K562 (cell line): ENCODE measurements around the gene DYNLT2B. TPM values are rescaled to one million over a fixed set of nuclear protein-coding genes. Genes with fewer than 3 reads are reported as not detected.

Experiments used
- ATAC-seq: fragments of 200-7000 bp; cut with Tn5 transposase; 3 replicates; pipeline ENCODE4 v1.9.1; 2020; ENCODE audit warnings: moderate library complexity
- BruUV-seq: library from RNA; stranded (reverse); fragments of 400-500 nt; replicated peaks from 2 replicates; lab custom pipeline; 2021; lab: Mats Ljungman, UMichigan
- CTCF ChIA-PET: fragments of 300-600 bp; formaldehyde crosslinking; extraction: SDS; loops from one replicate; lab custom pipeline; 2021; ENCODE audit warnings: low intra/inter-chr PET ratio; lab: Yijun Ruan, JAX
- POLR2A ChIA-PET: fragments of 300-600, 350-650 bp; sonication (Branson Sonifier 250); formaldehyde crosslinking; extraction: SDS; loops from one replicate; lab custom pipeline; 2021; ENCODE audit warnings: antibody characterized with exemption, inconsistent platforms; lab: Yijun Ruan, JAX
- DNase-seq, 4 experiments: peaks; one replicate each; pipeline versions ENCODE4 v3.0.0 to v3.0.0-alpha.2; 2011 to 2018; ENCODE audit warnings: low spot score in 3 of 4, mixed read lengths in 3 of 4; ENCODE audit errors: extremely low read depth in 1 of 4
- FAIRE-seq: peaks from 2 replicates; lab custom pipeline; 2011; peaks lifted over from hg19 to GRCh38; lab: Jason Lieb, UNC
- H2AFZ ChIP-seq: 2 replicates; pipeline ENCODE4 v1.6.0; 2011; ENCODE audit warnings: low read depth, low read length, control low read depth, inconsistent platforms
- H3K27ac ChIP-seq: fragments of 200-600 bp; 3 replicates; pipeline ENCODE4 v1.8.0; 2011; ENCODE audit warnings: low read depth, mild to moderate bottlenecking, control low read depth, inconsistent platforms, low read length, moderate library complexity, mixed read lengths; ENCODE audit errors: extremely low read depth
- H3K27me3 ChIP-seq, 2 experiments: fragments of 300-600 bp in 1 of 2; 2 replicates in 1 of 2; 3 replicates in 1 of 2; pipeline versions ENCODE4 v1.6.0 to v1.8.0; 2011; ENCODE audit warnings: inconsistent platforms in 2 of 2, low read length in 2 of 2, mild to moderate bottlenecking in 1 of 2, mixed read lengths in 1 of 2, moderate library complexity in 1 of 2; ENCODE audit not compliant: control insufficient read depth in 2 of 2, insufficient read depth in 2 of 2
- H3K36me3 ChIP-seq: fragments of 300-600 bp; 3 replicates; pipeline ENCODE4 v1.8.0; 2011; ENCODE audit warnings: mild to moderate bottlenecking, low read length, inconsistent platforms; ENCODE audit not compliant: control insufficient read depth, insufficient read depth
- H3K4me1 ChIP-seq, 2 experiments: fragments of 200-600 bp in 1 of 2; replicated peaks in 1 of 2; 2 replicates in 1 of 2; 3 replicates in 1 of 2; pipeline versions ENCODE4 v1.5.1 to v1.8.0; 2011; ENCODE audit warnings: inconsistent platforms in 2 of 2, low read length in 2 of 2, mild to moderate bottlenecking in 1 of 2, mixed read lengths in 1 of 2, moderate library complexity in 1 of 2; ENCODE audit not compliant: control insufficient read depth in 2 of 2, insufficient read depth in 2 of 2
- H3K4me2 ChIP-seq: 2 replicates; pipeline ENCODE4 v1.6.1; 2011; ENCODE audit warnings: low read length, control low read depth, inconsistent platforms, mixed read lengths; ENCODE audit not compliant: insufficient read depth
- H3K4me3 ChIP-seq: fragments of 200-600 bp; sonication (generic), shearing (Covaris generic); 2 replicates; pipeline ENCODE4 v1.5.1; 2016; ENCODE audit warnings: control low read depth, inconsistent platforms
- H3K79me2 ChIP-seq: fragments of 200-600 bp; 3 replicates; pipeline ENCODE4 v1.8.0; 2011; ENCODE audit warnings: low read length, inconsistent platforms; ENCODE audit not compliant: control insufficient read depth, insufficient read depth
- H3K9ac ChIP-seq, 2 experiments: 2 replicates each; pipeline versions ENCODE4 v1.6.0 to v1.6.1; 2011; ENCODE audit warnings: low read depth in 2 of 2, low read length in 2 of 2, control low read depth in 1 of 2, inconsistent platforms in 1 of 2, mild to moderate bottlenecking in 1 of 2, mixed read lengths in 1 of 2; ENCODE audit not compliant: insufficient read depth in 1 of 2
- H3K9me1 ChIP-seq: one replicate; pipeline ENCODE4 v1.6.0; 2011; ENCODE audit warnings: inconsistent platforms, mild to moderate bottlenecking, low read length, moderate library complexity; ENCODE audit not compliant: control insufficient read depth, insufficient read depth
- H3K9me3 ChIP-seq: replicated peaks from 2 replicates; pipeline ENCODE4 v1.5.1; 2011; ENCODE audit warnings: low read depth, low read length, inconsistent platforms; ENCODE audit not compliant: control insufficient read depth, insufficient read depth
- H4K20me1 ChIP-seq: replicated peaks from 2 replicates; pipeline ENCODE4 v1.6.1; 2011; ENCODE audit warnings: low read length, inconsistent platforms, mixed read lengths; ENCODE audit not compliant: control insufficient read depth, insufficient read depth
- ATF3 ChIP-seq, 2 experiments: fragments of 450-650 bp in 1 of 2; sonication (generic) in 1 of 2; formaldehyde crosslinking in 1 of 2; IDR thresholded peaks in 1 of 2; conservative IDR thresholded peaks in 1 of 2; 2 replicates each; pipeline versions ENCODE4 v1.6.1 to v1.8.1; 2016 to 2023; ENCODE audit warnings: mild to moderate bottlenecking in 2 of 2, moderate library complexity in 2 of 2, inconsistent platforms in 1 of 2, missing genetic modification reagents in 1 of 2
- ATF7 ChIP-seq: fragments of 450-650 bp; IDR thresholded peaks from 2 replicates; pipeline ENCODE4 v1.7.1; 2014; ENCODE audit warnings: mild to moderate bottlenecking, moderate library complexity
- CCNT2 ChIP-seq: IDR thresholded peaks from 2 replicates; pipeline ENCODE4 v1.6.1; 2011; ENCODE audit warnings: borderline replicate concordance, low read depth, mild to moderate bottlenecking, moderate library complexity, mixed read lengths, low read length; ENCODE audit not compliant: insufficient read length; ENCODE audit errors: extremely low read depth
- FOSL1 ChIP-seq: fragments of 200-800 bp; sonication (Bioruptor generic); conservative IDR thresholded peaks from 2 replicates; pipeline ENCODE4 v1.6.1; 2016; ENCODE audit warnings: missing genetic modification characterization, missing compliant biosample characterization
- JUN ChIP-seq, 2 experiments: sonication (generic) in 1 of 2; formaldehyde crosslinking in 1 of 2; IDR thresholded peaks; 2 replicates each; pipeline versions ENCODE4 v1.6.1 to v1.8.0; 2012 to 2022; ENCODE audit warnings: borderline replicate concordance in 2 of 2, mild to moderate bottlenecking in 2 of 2, improper control_type of control experiment in 1 of 2, low read depth in 1 of 2, low read length in 1 of 2, missing genetic modification reagents in 1 of 2
- JUND ChIP-seq, 2 experiments: IDR thresholded peaks; 2 replicates in 1 of 2; 3 replicates in 1 of 2; pipeline ENCODE4 v1.6.1; 2011; ENCODE audit warnings: borderline replicate concordance in 2 of 2, low read depth in 2 of 2, low read length in 2 of 2, improper control_type of control experiment in 1 of 2, missing biosample characterization in 1 of 2, missing genetic modification characterization in 1 of 2, missing genetic modification reagents in 1 of 2
- PRMT5 ChIP-seq: sonication (generic); formaldehyde crosslinking; IDR thresholded peaks from 2 replicates; pipeline ENCODE4 v1.5.0; 2020; ENCODE audit warnings: missing genetic modification reagents
- RBM22 ChIP-seq: fragments of 200-400 bp; formaldehyde crosslinking; IDR thresholded peaks from 2 replicates; pipeline ENCODE4 v1.6.1; 2018; ENCODE audit warnings: low read length, low read depth; ENCODE audit not compliant: poor library complexity, severe bottlenecking
- ZNF592 ChIP-seq: fragments of 450-650 bp; IDR thresholded peaks from 2 replicates; pipeline ENCODE4 v1.6.1; 2017; ENCODE audit warnings: antibody characterized with exemption, mild to moderate bottlenecking
- WGBS: fragments of 100-300 bp; shearing (Covaris generic); methylation state at CpG from one replicate; pipeline ENCODE4 v1.1.6; 2016; ENCODE audit warnings: low coverage, mixed read lengths; ENCODE audit not compliant: insufficient coverage; ENCODE audit errors: missing lambda C conversion rate; 5-methylcytosine and 5-hydroxymethylcytosine counted together
- in situ Hi-C: fragments of 300-500 bp; cut with MboI; formaldehyde crosslinking; loops from 4 replicates; pipeline ENCODE4 v1.15.0; 2018; ENCODE audit warnings: inconsistent platforms, mixed read lengths
- intact Hi-C: fragments of 100-400 bp; cut with micrococcal nuclease; formaldehyde crosslinking; loops from 2 replicates; pipeline ENCODE4 v1.14.2; 2022
- polyA plus RNA-seq, 8 experiments: library from polyadenylated mRNA; depleted of rRNA in 4 of 8; stranded (reverse) in 5 of 8; unstranded in 3 of 8; fragments of >200 nt; fragmentation: Nextera tagmentation in 2 of 8; fragmentation: Illumina TruSeq in 1 of 8; extraction: Ambion mirVana in 2 of 8; extraction: Trizol in 1 of 8; gene quantifications; 2 replicates each; pipeline versions ENCODE4 v1.2.1 to v1.2.3, GENCODE V29; 2011 to 2014; ENCODE audit warnings: inconsistent platforms in 1 of 8, missing spikeins in 1 of 8
- total RNA-seq, 7 experiments: library from RNA; depleted of rRNA in 6 of 7; stranded (reverse); fragments of >200 nt in 6 of 7; fragmentation: Illumina TruSeq in 2 of 7; extraction: Trizol in 2 of 7; gene quantifications; 2 replicates each; pipeline versions ENCODE4 v1.2.1 to v1.2.3, GENCODE V29; 2011 to 2021; ENCODE audit warnings: low replicate concordance in 1 of 7

The DYNLT2B gene
- total and polyA plus RNA-seq, 9 of the 15 experiments (the other 6 are each of a cell fraction or from before 2014, with no cell fraction given), result 6.5 to 19.9 (median 8.7) TPM

GRCh38 chr3:196341137-196341536 lies 23.1 kb upstream of the DYNLT2B start:
- peak; percentile 17; the same call in 1 of the 2 replicates for TF ChIP-seq JUND (IDR thresholded peaks at IDR 0.05; ENCODE audit: borderline replicate concordance, low read depth, low read length)
- TF ChIP-seq JUND (tag; IDR thresholded peaks at IDR 0.05; ENCODE audit: borderline replicate concordance, low read depth, low read length), result no peak
- TF ChIP-seq CCNT2, result no peak
- 0 out of 2 replicates have a peak, but pooled peaks have one; percentile 9 for TF ChIP-seq JUN (IDR thresholded peaks at IDR 0.05; ENCODE audit: borderline replicate concordance, low read depth, low read length)
- no peak for TF ChIP-seq JUN (CRISPR knock-in tag; IDR thresholded peaks at IDR 0.05; ENCODE audit: borderline replicate concordance)
- no peak for TF ChIP-seq ATF7
- peak; percentile 34 for TF ChIP-seq ATF3 (IDR thresholded peaks at IDR 0.05)
- TF ChIP-seq ATF3 (CRISPR knock-in tag; conservative IDR thresholded peaks at IDR 0.05), result no peak
- peak; percentile 54 for TF ChIP-seq FOSL1 (tag)
- TF ChIP-seq ZNF592, result 0 out of 2 replicates have a peak, but pooled peaks have one; percentile 3
- no peak for TF ChIP-seq RBM22
- no peak for TF ChIP-seq PRMT5 (CRISPR knock-in tag)
- DNase-seq (peak in 1 of 4 experiments; percentile 37), FAIRE-seq (no peak), ATAC-seq (no peak)
- no peaks in the 10 kb centered on the region for H4K20me1 ChIP-seq
- H3K9me1 ChIP-seq, result no peaks in the 10 kb centered on the region
- peak overlapping the region; percentile 50 for H3K4me2 ChIP-seq
- H3K27me3 ChIP-seq, result no peaks in the 10 kb centered on the region
- POLR2A ChIA-PET, result interaction anchor here (1.5 to 1.8 kb wide), 2 partner anchors 8 to 14 kb away, joined by 4 to 7 read pairs; no protein-coding TSS in a partner anchor
- no peak overlapping the region for H3K4me3 ChIP-seq
- intact Hi-C loops, result no loop called here
- H3K27ac ChIP-seq, result peak overlapping the region; percentile 100; the same call in 2 of the 3 replicates
- in situ Hi-C loops, result no loop called here
- peak overlapping the region; percentile 2 to 46; a peak in 2 of 4 replicates for H3K9ac ChIP-seq
- WGBS, result 62% methylated on average over 7 of the region's 7 CpGs
- no TSS peak for BruUV-seq
- CTCF ChIA-PET, result no interaction called here
- H3K79me2 ChIP-seq, result peaks cover 55% of the 10 kb centered on the region
- H3K36me3 ChIP-seq, result peaks cover 6% of the 10 kb centered on the region; the same call in 2 of the 3 replicates
- no peak overlapping the region for H2AFZ ChIP-seq
- no peaks in the 10 kb centered on the region; the same call in 1 of the 2 replicates for H3K9me3 ChIP-seq
- peaks cover 5 to 25% of the 10 kb centered on the region in 2 experiments for H3K4me1 ChIP-seq
